Tongue (tissue), 2 donors: Measurements from ENCODE around the gene CA10. TPM values are rescaled to one million over a fixed set of nuclear protein-coding genes. Genes with fewer than 3 reads are reported as not detected.

ENCODE experiments used
- DNase-seq: peaks from one replicate; pipeline ENCODE4 v3.0.0-alpha.2; 2015
- total RNA-seq: library from RNA; depleted of rRNA; stranded (reverse); fragments of >200 nt; gene quantifications from one replicate; pipeline ENCODE4 v1.2.3, GENCODE V29; 2014

The CA10 gene
- total RNA-seq, 1 donor from 2014 or later = 1.2 TPM

- no peak for DNase-seq
These were observed 341.4 kb downstream of the CA10 start for GRCh38 chr17:51817117-51817516.

GRCh38 chr17:51815097-51815496 is 343.4 kb downstream of the CA10 start:
- DNase-seq = no peak

GRCh38 chr17:51814521-51814920 is 344.0 kb downstream of the CA10 start:
- DNase-seq = no peak

- no peak for DNase-seq
These were observed 344.7 kb downstream of the CA10 start for GRCh38 chr17:51813784-51814174.

- DNase-seq = no peak
These were observed 345.3 kb downstream of the CA10 start for GRCh38 chr17:51813140-51813783.

- DNase-seq = no peak
These were observed 351.1 kb downstream of the CA10 start for GRCh38 chr17:51807460-51807859.

GRCh38 chr17:51805765-51806164 is 352.7 kb downstream of the CA10 start:
- DNase-seq = no peak

- no peak for DNase-seq
These were observed 353.3 kb downstream of the CA10 start for GRCh38 chr17:51805185-51805584.

- DNase-seq = no peak
These were observed 355.4 kb downstream of the CA10 start for GRCh38 chr17:51803161-51803560.

GRCh38 chr17:51802544-51802943 is 356.0 kb downstream of the CA10 start:
- DNase-seq = peak; percentile 11

GRCh38 chr17:51801626-51802025 is 356.9 kb downstream of the CA10 start:
- no peak for DNase-seq

- DNase-seq = no peak
These were observed 358.5 kb downstream of the CA10 start for GRCh38 chr17:51799981-51800380.

- DNase-seq = no peak
These were observed 359.3 kb downstream of the CA10 start for GRCh38 chr17:51799240-51799639.

- DNase-seq = no peak
These were observed 361.4 kb downstream of the CA10 start for GRCh38 chr17:51797150-51797549.

- no peak for DNase-seq
These were observed 362.5 kb downstream of the CA10 start for GRCh38 chr17:51796026-51796425.

GRCh38 chr17:51795401-51795800 is 363.1 kb downstream of the CA10 start:
- DNase-seq = no peak

- no peak for DNase-seq
These were observed 364.0 kb downstream of the CA10 start for GRCh38 chr17:51794466-51794865.

GRCh38 chr17:51793686-51794085 is 364.8 kb downstream of the CA10 start:
- no peak for DNase-seq

- no peak for DNase-seq
These were observed 379.7 kb downstream of the CA10 start for GRCh38 chr17:51778842-51779241.

- DNase-seq = no peak
These were observed 388.3 kb downstream of the CA10 start for GRCh38 chr17:51770027-51770759.

GRCh38 chr17:51769231-51769630 is 389.3 kb downstream of the CA10 start:
- DNase-seq = no peak

GRCh38 chr17:51768706-51769105 is 389.8 kb downstream of the CA10 start:
- DNase-seq = no peak

- no peak for DNase-seq
These were observed 391.2 kb downstream of the CA10 start for GRCh38 chr17:51767287-51767686.
